Measurements from ENCODE around the gene PIP4K2A. TPM values are rescaled to one million over a fixed set of nuclear protein-coding genes. Genes with fewer than 3 reads are reported as not detected.

Gene PIP4K2A
- total and polyA plus RNA-seq, 4 donors: 7.3 to 42.2 (median 27.6) TPM

DNA sequence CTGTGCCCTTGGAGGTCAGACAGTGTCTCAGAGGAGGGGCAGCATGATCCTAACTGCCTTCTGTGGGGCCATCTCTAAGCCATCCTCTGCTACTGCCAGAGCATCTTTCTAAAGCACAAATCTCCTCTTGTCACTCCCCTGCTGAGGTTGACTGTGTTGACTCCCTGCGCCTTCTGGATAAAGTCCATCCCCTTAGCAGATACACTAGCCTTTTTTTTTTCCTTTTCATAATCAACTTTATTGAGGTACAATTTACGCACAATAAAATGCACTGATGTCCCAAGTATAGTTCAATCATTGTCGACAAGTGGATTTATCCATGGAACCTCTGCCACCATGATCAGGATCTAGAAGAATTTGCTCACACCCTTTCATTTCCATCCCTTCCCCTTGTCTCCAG is 219.0 kb downstream of the PIP4K2A start:
- H3K4me3 ChIP-seq: no peak overlapping the region
- no peak overlapping the region for H3K27ac ChIP-seq (ENCODE audit: low read depth in 1 of 2, low read length in 1 of 2)
- TF ChIP-seq, protein P1, sequence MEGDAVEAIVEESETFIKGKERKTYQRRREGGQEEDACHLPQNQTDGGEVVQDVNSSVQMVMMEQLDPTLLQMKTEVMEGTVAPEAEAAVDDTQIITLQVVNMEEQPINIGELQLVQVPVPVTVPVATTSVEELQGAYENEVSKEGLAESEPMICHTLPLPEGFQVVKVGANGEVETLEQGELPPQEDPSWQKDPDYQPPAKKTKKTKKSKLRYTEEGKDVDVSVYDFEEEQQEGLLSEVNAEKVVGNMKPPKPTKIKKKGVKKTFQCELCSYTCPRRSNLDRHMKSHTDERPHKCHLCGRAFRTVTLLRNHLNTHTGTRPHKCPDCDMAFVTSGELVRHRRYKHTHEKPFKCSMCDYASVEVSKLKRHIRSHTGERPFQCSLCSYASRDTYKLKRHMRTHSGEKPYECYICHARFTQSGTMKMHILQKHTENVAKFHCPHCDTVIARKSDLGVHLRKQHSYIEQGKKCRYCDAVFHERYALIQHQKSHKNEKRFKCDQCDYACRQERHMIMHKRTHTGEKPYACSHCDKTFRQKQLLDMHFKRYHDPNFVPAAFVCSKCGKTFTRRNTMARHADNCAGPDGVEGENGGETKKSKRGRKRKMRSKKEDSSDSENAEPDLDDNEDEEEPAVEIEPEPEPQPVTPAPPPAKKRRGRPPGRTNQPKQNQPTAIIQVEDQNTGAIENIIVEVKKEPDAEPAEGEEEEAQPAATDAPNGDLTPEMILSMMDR (IDR thresholded peaks at IDR 0.05; ENCODE audit: control extremely low read depth, extremely low read depth): no peak
- H3K36me3 ChIP-seq (ENCODE audit: control insufficient read depth in 4 of 4, insufficient read depth in 4 of 4, low read length in 4 of 4): no peaks in the 10 kb centered on the region
- peaks cover 0 to 3% (median 0%) of the 10 kb centered on the region in 3 donors for H3K27me3 ChIP-seq (ENCODE audit: control insufficient read depth in 3 of 3, insufficient read depth in 3 of 3, low read length in 2 of 3)
- H3K9me3 ChIP-seq (ENCODE audit: control insufficient read depth in 4 of 4, insufficient read depth in 3 of 4, low read length in 3 of 4): no peaks in the 10 kb centered on the region
- DNase-seq: no peak
- WGBS, 2 donors: 97 to 100% methylated on average over 3 of the region's 3 CpGs
- no peak overlapping the region for H3K9ac ChIP-seq (ENCODE audit: insufficient read depth in 1 of 2, low read length in 2 of 2)
- ATAC-seq (ENCODE audit: insufficient read depth, low FRiP score): no peak
- H3K4me1 ChIP-seq (ENCODE audit: control insufficient read depth in 5 of 5, insufficient read depth in 5 of 5, low read length in 5 of 5): no peaks in the 10 kb centered on the region

DNA sequence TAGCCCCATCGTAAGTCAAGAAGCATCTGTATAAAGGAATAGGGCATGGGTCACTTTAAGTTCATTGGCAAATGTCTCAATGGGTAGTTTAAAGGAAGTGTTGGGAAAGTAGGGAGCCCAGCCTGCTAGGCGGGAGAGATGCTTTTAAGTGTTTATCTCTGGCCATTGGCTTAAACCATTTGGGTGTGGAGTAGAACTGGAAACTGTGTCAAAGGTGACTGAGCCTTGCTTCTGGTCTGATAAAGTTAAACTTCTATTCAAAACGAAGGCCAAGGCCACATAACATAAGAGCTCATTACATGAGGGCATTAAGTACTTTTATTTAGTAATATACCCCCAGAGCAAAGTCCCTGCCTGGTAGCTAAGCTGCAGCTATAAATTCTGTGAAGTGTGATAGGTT is 220.4 kb downstream of the PIP4K2A start:
- Histone ChIP-seq H3K27me3 (ENCODE audit: control insufficient read depth in 3 of 3, insufficient read depth in 3 of 3, low read length in 2 of 3) (no peaks in the 10 kb centered on the region), H3K4me3 (no peak overlapping the region), H3K27ac (ENCODE audit: low read depth in 1 of 2, low read length in 1 of 2) (no peak overlapping the region), H3K36me3 (ENCODE audit: control insufficient read depth in 4 of 4, insufficient read depth in 4 of 4, low read length in 4 of 4) (no peaks in the 10 kb centered on the region), H3K9me3 (ENCODE audit: control insufficient read depth in 4 of 4, insufficient read depth in 3 of 4, low read length in 3 of 4) (no peaks in the 10 kb centered on the region), H3K9ac (ENCODE audit: insufficient read depth in 1 of 2, low read length in 2 of 2) (no peak overlapping the region), H3K4me1 (ENCODE audit: control insufficient read depth in 5 of 5, insufficient read depth in 5 of 5, low read length in 5 of 5) (no peaks in the 10 kb centered on the region)
- ATAC-seq (ENCODE audit: insufficient read depth, low FRiP score) (no peak), DNase-seq (no peak)
- 70 to 83% methylated on average over 3 of the region's 3 CpGs for WGBS, 2 donors
- TF ChIP-seq, protein P1 (IDR thresholded peaks at IDR 0.05; ENCODE audit: control extremely low read depth, extremely low read depth): no peak

DNA sequence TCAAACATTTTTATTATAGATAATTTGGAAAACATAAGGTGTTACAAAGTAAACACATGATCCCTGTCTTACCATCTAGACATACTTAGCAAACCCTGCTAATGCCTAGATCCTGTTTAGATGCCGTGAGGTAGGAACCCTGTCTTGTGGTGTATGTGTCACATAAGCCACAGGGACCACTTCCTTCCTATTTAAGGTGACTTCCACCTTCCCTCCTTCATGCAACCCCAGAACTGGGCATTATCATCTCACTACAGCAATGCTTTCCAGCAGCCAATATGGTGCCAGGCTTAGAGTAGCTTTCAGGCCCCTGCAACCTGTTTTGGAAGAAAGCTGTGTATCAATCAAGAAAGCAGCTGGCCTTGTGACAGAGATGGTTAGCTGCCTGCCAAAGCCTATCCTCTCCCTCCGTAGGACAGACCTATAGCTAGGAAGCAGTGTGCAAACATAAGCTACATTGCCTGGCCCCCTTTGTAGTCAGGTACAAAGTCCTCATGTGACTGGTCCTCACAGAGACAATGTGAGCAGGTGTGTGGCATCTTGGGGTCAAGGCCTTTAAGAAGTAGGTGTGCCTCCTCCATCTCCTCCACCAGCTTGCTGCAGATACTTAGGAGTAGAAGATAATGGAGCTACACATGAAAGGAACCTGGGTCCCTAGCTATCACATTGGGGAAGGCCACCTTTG is 222.3 kb downstream of the PIP4K2A start:
- WGBS, 2 donors: 30 to 65% methylated on average over 2 of the region's 2 CpGs
- Histone ChIP-seq H3K27ac (ENCODE audit: low read depth in 1 of 2, low read length in 1 of 2) (no peak overlapping the region), H3K9ac (ENCODE audit: insufficient read depth in 1 of 2, low read length in 2 of 2) (no peak overlapping the region), H3K4me1 (ENCODE audit: control insufficient read depth in 5 of 5, insufficient read depth in 5 of 5, low read length in 5 of 5) (no peaks in the 10 kb centered on the region), H3K27me3 (ENCODE audit: control insufficient read depth in 3 of 3, insufficient read depth in 3 of 3, low read length in 2 of 3) (no peaks in the 10 kb centered on the region), H3K9me3 (ENCODE audit: control insufficient read depth in 4 of 4, insufficient read depth in 3 of 4, low read length in 3 of 4) (no peaks in the 10 kb centered on the region), H3K4me3 (no peak overlapping the region), H3K36me3 (ENCODE audit: control insufficient read depth in 4 of 4, insufficient read depth in 4 of 4, low read length in 4 of 4) (no peaks in the 10 kb centered on the region)
- DNase-seq: no peak
- TF ChIP-seq, protein P1 (IDR thresholded peaks at IDR 0.05; ENCODE audit: control extremely low read depth, extremely low read depth): no peak
- ATAC-seq (ENCODE audit: insufficient read depth, low FRiP score): no peak

DNA sequence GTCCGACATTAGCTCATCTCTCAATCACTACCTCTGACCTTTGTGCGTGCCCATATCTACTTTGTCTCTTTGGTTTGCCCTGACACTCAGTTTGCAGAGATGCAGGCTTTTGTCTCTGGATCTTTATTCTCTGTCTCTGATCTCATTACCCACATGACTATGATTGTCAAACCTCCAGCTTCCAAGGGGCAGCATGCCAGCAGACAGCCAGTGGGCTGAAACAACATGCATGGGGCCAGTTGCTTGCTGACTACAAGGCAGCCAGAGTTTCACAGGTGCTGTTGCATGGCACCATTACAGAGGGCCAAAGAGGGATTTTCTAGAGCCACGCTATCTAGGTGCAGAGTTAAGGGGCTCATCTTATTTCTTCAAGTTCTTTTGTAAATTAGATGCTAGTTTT is 222.9 kb downstream of the PIP4K2A start:
- 95 to 96% methylated on average over 3 of the region's 3 CpGs for WGBS, 2 donors

More for the DNA sequence above, 222.9 kb downstream of the PIP4K2A start:
- no peaks in the 10 kb centered on the region for H3K36me3 ChIP-seq (ENCODE audit: control insufficient read depth in 4 of 4, insufficient read depth in 4 of 4, low read length in 4 of 4)
- no peak overlapping the region for H3K27ac ChIP-seq (ENCODE audit: low read depth in 1 of 2, low read length in 1 of 2)
- no peak for ATAC-seq (ENCODE audit: insufficient read depth, low FRiP score)
- H3K9ac ChIP-seq (ENCODE audit: insufficient read depth in 1 of 2, low read length in 2 of 2): no peak overlapping the region
- DNase-seq: no peak
- H3K9me3 ChIP-seq (ENCODE audit: control insufficient read depth in 4 of 4, insufficient read depth in 3 of 4, low read length in 3 of 4): no peaks in the 10 kb centered on the region
- TF ChIP-seq, protein P1 (IDR thresholded peaks at IDR 0.05; ENCODE audit: control extremely low read depth, extremely low read depth): no peak
- no peaks in the 10 kb centered on the region for H3K27me3 ChIP-seq (ENCODE audit: control insufficient read depth in 3 of 3, insufficient read depth in 3 of 3, low read length in 2 of 3)
- H3K4me1 ChIP-seq (ENCODE audit: control insufficient read depth in 5 of 5, insufficient read depth in 5 of 5, low read length in 5 of 5): no peaks in the 10 kb centered on the region
- no peak overlapping the region for H3K4me3 ChIP-seq

Measured in lung (tissue), 12 donors.